Measurements from ENCODE around the gene USP9Y.

Gene USP9Y

GRCh38 chrY:12688337-12688736 is 12.7 kb upstream of the USP9Y start:
- TF ChIP-seq EZH2phosphoT487 (IDR thresholded peaks at IDR 0.05; ENCODE audit: borderline replicate concordance, low read length) = no peak
- TF ChIP-seq CTCF (IDR thresholded peaks at IDR 0.05; ENCODE audit: low read depth, low read length, poor library complexity, severe bottlenecking) = no peak
- Histone ChIP-seq H3K27me3 (ENCODE audit: control insufficient read depth, low read length) (no peaks in the 10 kb centered on the region), H3K9me2 (replicated peaks; ENCODE audit: control insufficient read depth, low read length) (no peaks in the 10 kb centered on the region), H3F3A (ENCODE audit: control insufficient read depth, insufficient read depth) (no peaks in the 10 kb centered on the region), H3K36me3 (ENCODE audit: control insufficient read depth, low read length) (peaks cover 26% of the 10 kb centered on the region), H3K27ac (ENCODE audit: low read depth, low read length) (no peak overlapping the region), H3K9me3 (ENCODE audit: control insufficient read depth, insufficient read depth, low read length) (no peaks in the 10 kb centered on the region), H4K20me1 (ENCODE audit: control insufficient read depth, insufficient read depth, low read depth, low read length) (no peaks in the 10 kb centered on the region), H3K4me2 (ENCODE audit: low read length) (no peak overlapping the region), H3K4me1 (ENCODE audit: control insufficient read depth, low read length) (no peaks in the 10 kb centered on the region), H3K4me3 (ENCODE audit: low read length) (no peak overlapping the region), H3K79me2 (ENCODE audit: control insufficient read depth, low read length) (peaks cover 13% of the 10 kb centered on the region)

DNA sequence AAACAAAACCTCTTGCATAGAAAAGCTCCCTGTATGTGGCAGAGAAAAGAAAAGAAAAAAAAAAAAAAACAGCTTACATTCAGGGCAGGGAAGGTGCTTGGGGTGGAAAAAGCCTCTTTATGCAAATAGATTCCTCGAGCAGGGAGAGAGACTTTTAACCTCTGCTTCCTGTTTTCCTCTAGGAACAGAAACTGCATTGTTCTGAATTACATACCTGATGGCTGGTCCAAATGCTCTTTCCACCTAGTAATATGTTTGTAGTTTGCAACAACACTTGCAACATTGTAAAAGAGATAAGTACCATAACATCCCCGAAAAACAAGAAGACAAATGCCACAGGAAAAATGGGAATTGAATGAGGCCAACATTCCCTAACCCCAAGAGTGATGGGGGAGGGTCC is 944 bp upstream of the USP9Y start:
- Histone ChIP-seq H3K4me3 (ENCODE audit: low read length) (no peak overlapping the region), H3K9me3 (ENCODE audit: control insufficient read depth, insufficient read depth, low read length) (peaks cover 5% of the 10 kb centered on the region; the same call in 1 of the 2 replicates), H3K27me3 (ENCODE audit: control insufficient read depth, low read length) (no peaks in the 10 kb centered on the region), H3K9me2 (replicated peaks; ENCODE audit: control insufficient read depth, low read length) (no peaks in the 10 kb centered on the region), H3K4me2 (ENCODE audit: low read length) (no peak overlapping the region), H3K36me3 (ENCODE audit: control insufficient read depth, low read length) (no peaks in the 10 kb centered on the region), H3K27ac (ENCODE audit: low read depth, low read length) (no peak overlapping the region), H3F3A (ENCODE audit: control insufficient read depth, insufficient read depth) (no peaks in the 10 kb centered on the region), H4K20me1 (ENCODE audit: control insufficient read depth, insufficient read depth, low read depth, low read length) (no peaks in the 10 kb centered on the region), H3K79me2 (ENCODE audit: control insufficient read depth, low read length) (no peaks in the 10 kb centered on the region), H3K4me1 (ENCODE audit: control insufficient read depth, low read length) (peaks cover 6% of the 10 kb centered on the region; the same call in 1 of the 2 replicates)
- TF ChIP-seq EZH2phosphoT487 (IDR thresholded peaks at IDR 0.05; ENCODE audit: borderline replicate concordance, low read length) (no peak), CTCF (IDR thresholded peaks at IDR 0.05; ENCODE audit: low read depth, low read length, poor library complexity, severe bottlenecking) (no peak)

GRCh38 chrY:12702174-12702573 is 1.1 kb downstream of the USP9Y start:
- Histone ChIP-seq H3K36me3 (ENCODE audit: control insufficient read depth, low read length) (no peaks in the 10 kb centered on the region), H3K79me2 (ENCODE audit: control insufficient read depth, low read length) (no peaks in the 10 kb centered on the region)
- no peak for TF ChIP-seq CTCF (IDR thresholded peaks at IDR 0.05; ENCODE audit: low read depth, low read length, poor library complexity, severe bottlenecking)
- no peak for TF ChIP-seq EZH2phosphoT487 (IDR thresholded peaks at IDR 0.05; ENCODE audit: borderline replicate concordance, low read length)

More at GRCh38 chrY:12702174-12702573, 1.1 kb downstream of the USP9Y start:
- Histone ChIP-seq H3K4me1 (ENCODE audit: control insufficient read depth, low read length) (peaks cover 6% of the 10 kb centered on the region; the same call in 1 of the 2 replicates), H3K4me3 (ENCODE audit: low read length) (no peak overlapping the region), H3K9me2 (replicated peaks; ENCODE audit: control insufficient read depth, low read length) (no peaks in the 10 kb centered on the region), H4K20me1 (ENCODE audit: control insufficient read depth, insufficient read depth, low read depth, low read length) (no peaks in the 10 kb centered on the region), H3K4me2 (ENCODE audit: low read length) (no peak overlapping the region), H3K27me3 (ENCODE audit: control insufficient read depth, low read length) (no peaks in the 10 kb centered on the region), H3K9me3 (ENCODE audit: control insufficient read depth, insufficient read depth, low read length) (peaks cover 5% of the 10 kb centered on the region; the same call in 1 of the 2 replicates), H3F3A (ENCODE audit: control insufficient read depth, insufficient read depth) (no peaks in the 10 kb centered on the region), H3K27ac (ENCODE audit: low read depth, low read length) (no peak overlapping the region)
